NCI-H2081 treated with DMSO at 0.1 percent for 48 hours (cell line): ENCODE data around the gene ABCC11.

Source experiments
- DNase-seq: peaks from one replicate; lab custom pipeline; 2025; lab: John Stamatoyannopoulos, UW

The ABCC11 gene

GRCh38 chr16:48247311-48247710 is at the start of gene ABCC11:
TSS of gene ABCC11 (minus strand) at chr16:48247539. CDS start at chr16:48231921, 15,618 bp downstream.
- DNase-seq = no peak

- DNase-seq = no peak
Observed at GRCh38 chr16:48295488-48296281, 48.3 kb upstream of the ABCC11 start.

- no peak for DNase-seq
Observed at GRCh38 chr16:48294724-48295123, 47.4 kb upstream of the ABCC11 start.

- no peak for DNase-seq
Observed at GRCh38 chr16:48292452-48292851, 45.1 kb upstream of the ABCC11 start.

GRCh38 chr16:48291754-48292153 is 44.4 kb upstream of the ABCC11 start:
- DNase-seq = no peak

GRCh38 chr16:48291303-48291702 is 44.0 kb upstream of the ABCC11 start:
- DNase-seq = no peak

- DNase-seq = no peak
Observed at GRCh38 chr16:48287239-48287638, 39.9 kb upstream of the ABCC11 start.

- no peak for DNase-seq
Observed at GRCh38 chr16:48284772-48285409, 37.6 kb upstream of the ABCC11 start.

- DNase-seq = no peak
Observed at GRCh38 chr16:48282636-48283263, 35.4 kb upstream of the ABCC11 start.

GRCh38 chr16:48280546-48280945 is 33.2 kb upstream of the ABCC11 start:
- no peak for DNase-seq

GRCh38 chr16:48279199-48279598 is 31.9 kb upstream of the ABCC11 start:
- no peak for DNase-seq

- no peak for DNase-seq
Observed at GRCh38 chr16:48277158-48277557, 29.8 kb upstream of the ABCC11 start.

- DNase-seq = no peak
Observed at GRCh38 chr16:48276102-48276501, 28.8 kb upstream of the ABCC11 start.

- DNase-seq = no peak
Observed at GRCh38 chr16:48274476-48274875, 27.1 kb upstream of the ABCC11 start.

- no peak for DNase-seq
Observed at GRCh38 chr16:48272837-48273421, 25.6 kb upstream of the ABCC11 start.

- DNase-seq = no peak
Observed at GRCh38 chr16:48271728-48272127, 24.4 kb upstream of the ABCC11 start.

- DNase-seq = no peak
Observed at GRCh38 chr16:48269011-48269410, 21.7 kb upstream of the ABCC11 start.

- DNase-seq = no peak
Observed at GRCh38 chr16:48262631-48263030, 15.3 kb upstream of the ABCC11 start.

GRCh38 chr16:48261569-48261968 is 14.2 kb upstream of the ABCC11 start:
- no peak for DNase-seq

- no peak for DNase-seq
Observed at GRCh38 chr16:48256579-48257177, 9.3 kb upstream of the ABCC11 start.

- no peak for DNase-seq
Observed at GRCh38 chr16:48252013-48252412, 4.7 kb upstream of the ABCC11 start.

- DNase-seq = no peak
Observed at GRCh38 chr16:48250520-48251278, 3.4 kb upstream of the ABCC11 start.
